Neural cell (in vitro differentiated cells): ENCODE measurements around the gene CFAP61. TPM values are rescaled to one million over a fixed set of nuclear protein-coding genes. Genes with fewer than 3 reads are reported as not detected.

Source experiments
- H2AFZ ChIP-seq: fragments of 200-600, 300-800 bp; sonication (generic), shearing (Covaris generic); 2 replicates; pipeline ENCODE4 v1.6.0; 2014; ENCODE audit warnings: low read depth, mild to moderate bottlenecking, antibody characterized with exemption, low read length, moderate library complexity
- H3F3A ChIP-seq: fragments of 200-600 bp; shearing (Covaris generic); 2 replicates; pipeline ENCODE4 v1.6.1; 2016; ENCODE audit warnings: mild to moderate bottlenecking, moderate library complexity, mixed read lengths, antibody characterized with exemption, low read length; ENCODE audit not compliant: insufficient read depth, poor library complexity, severe bottlenecking
- H3K27ac ChIP-seq: fragments of 200-600, 300-800 bp; sonication (generic), shearing (Covaris generic); 2 replicates; pipeline ENCODE4 v1.5.1; 2014; ENCODE audit warnings: mild to moderate bottlenecking, low read length, moderate library complexity
- H3K27me3 ChIP-seq: fragments of 300-800, 200-600 bp; sonication (generic), shearing (Covaris generic); 2 replicates; pipeline ENCODE4 v1.6.0; 2014; ENCODE audit warnings: mild to moderate bottlenecking, low read depth, low read length, moderate library complexity; ENCODE audit not compliant: insufficient read depth
- H3K36me3 ChIP-seq: fragments of 300-800, 200-600 bp; sonication (generic), shearing (Covaris generic); 2 replicates; pipeline ENCODE4 v1.5.1; 2014; ENCODE audit warnings: mild to moderate bottlenecking, antibody characterized with exemption, low read length, moderate library complexity; ENCODE audit not compliant: insufficient read depth
- H3K4me2 ChIP-seq: fragments of 300-800, 200-600 bp; sonication (generic), shearing (Covaris generic); 2 replicates; pipeline ENCODE4 v1.6.0; 2014; ENCODE audit warnings: mild to moderate bottlenecking, low read length
- H3K4me3 ChIP-seq: fragments of 300-800, 200-600 bp; sonication (generic), shearing (Covaris generic); 2 replicates; pipeline ENCODE4 v1.5.1; 2014; ENCODE audit warnings: mild to moderate bottlenecking, low read length, moderate library complexity
- H3K79me2 ChIP-seq: fragments of 200-600 bp; shearing (Covaris generic); replicated peaks from 2 replicates; pipeline ENCODE4 v1.6.0; 2014; ENCODE audit warnings: mild to moderate bottlenecking, low read length, moderate library complexity; ENCODE audit not compliant: insufficient read depth
- H3K9ac ChIP-seq: fragments of 300-800, 200-600 bp; sonication (generic), shearing (Covaris generic); 2 replicates; pipeline ENCODE4 v1.6.1; 2016; ENCODE audit warnings: mild to moderate bottlenecking, low read length, mixed read lengths
- H3K9me2 ChIP-seq: fragments of 200-600 bp; shearing (Covaris generic); 2 replicates; pipeline ENCODE4 v1.6.1; 2016; ENCODE audit warnings: mild to moderate bottlenecking, low read length, mixed read lengths; ENCODE audit not compliant: insufficient read depth
- H3K9me3 ChIP-seq: fragments of 200-600, 300-800 bp; sonication (generic), shearing (Covaris generic); 2 replicates; pipeline ENCODE4 v1.6.1; 2016; ENCODE audit warnings: mild to moderate bottlenecking, mixed run types, low read length, moderate library complexity, mixed read lengths
- H4K20me1 ChIP-seq: fragments of 200-600 bp; shearing (Covaris generic); 2 replicates; pipeline ENCODE4 v1.6.1; 2016; ENCODE audit warnings: mild to moderate bottlenecking, mixed run types; ENCODE audit not compliant: insufficient read depth
- EP300 ChIP-seq: fragments of 450-650 bp; conservative IDR thresholded peaks from 2 replicates; pipeline ENCODE4 v1.6.1; 2014; ENCODE audit warnings: antibody characterized with exemption, mild to moderate bottlenecking, moderate library complexity; ENCODE audit not compliant: poor library complexity, severe bottlenecking
- EZH2 ChIP-seq: fragments of 200-600, 300-800 bp; shearing (Covaris generic), sonication (generic); IDR thresholded peaks from 2 replicates; pipeline ENCODE4 v1.6.1; 2014; ENCODE audit warnings: antibody characterized with exemption, low read length, borderline replicate concordance, mild to moderate bottlenecking; ENCODE audit not compliant: insufficient read depth, poor library complexity, severe bottlenecking
- MXI1 ChIP-seq: fragments of 450-650 bp; conservative IDR thresholded peaks from 2 replicates; pipeline ENCODE4 v1.6.1; 2014; ENCODE audit warnings: antibody characterized with exemption, mild to moderate bottlenecking; ENCODE audit not compliant: poor library complexity, severe bottlenecking
- POLR2AphosphoS5 ChIP-seq: IDR thresholded peaks from 2 replicates; pipeline ENCODE4 v1.6.1; 2012
- RAD21 ChIP-seq: fragments of 450-650 bp; conservative IDR thresholded peaks from 2 replicates; pipeline ENCODE4 v1.6.1; 2014; ENCODE audit warnings: antibody characterized with exemption, mild to moderate bottlenecking, moderate library complexity
- SMC3 ChIP-seq: fragments of 450-650 bp; conservative IDR thresholded peaks from 2 replicates; pipeline ENCODE4 v1.6.1; 2014; ENCODE audit warnings: antibody characterized with exemption, mild to moderate bottlenecking, moderate library complexity; ENCODE audit not compliant: poor library complexity
- TAF1 ChIP-seq: IDR thresholded peaks from 2 replicates; pipeline ENCODE4 v1.6.1; 2012; ENCODE audit warnings: low read depth
- polyA plus RNA-seq: library from polyadenylated mRNA; depleted of rRNA; stranded (reverse); fragments of >200 nt; gene quantifications from 2 replicates; pipeline ENCODE4 v1.2.3, GENCODE V29; 2014
- TF ChIP-seq, protein P1 (sequence below): fragments of 450-650 bp; IDR thresholded peaks from 2 replicates; pipeline ENCODE4 v1.5.1; 2014; ENCODE audit warnings: antibody characterized with exemption, mild to moderate bottlenecking, moderate library complexity; ENCODE audit not compliant: poor library complexity, severe bottlenecking
- TF ChIP-seq, protein P2 (sequence below): IDR thresholded peaks from 2 replicates; pipeline ENCODE4 v1.6.1; 2012; ENCODE audit warnings: borderline replicate concordance

The CFAP61 gene
- polyA plus RNA-seq, 1 donor from 2014 or later = 0.42 TPM

- peak overlapping the region; percentile 27 for H3K9ac ChIP-seq
Observed at GRCh38 chr20:20317195-20317594, 264.9 kb downstream of the CFAP61 start.

GRCh38 chr20:20317621-20318364 lies 265.5 kb downstream of the CFAP61 start:
- H3K4me3 ChIP-seq = no peak overlapping the region

More at GRCh38 chr20:20317195-20317594, 264.9 kb downstream of the CFAP61 start:
- Histone ChIP-seq H3K9me2 (no peaks in the 10 kb centered on the region), H4K20me1 (no peaks in the 10 kb centered on the region), H3K79me2 (no peaks in the 10 kb centered on the region), H2AFZ (no peak overlapping the region), H3F3A (no peaks in the 10 kb centered on the region), H3K36me3 (no peaks in the 10 kb centered on the region), H3K27ac (peak overlapping the region; percentile 41), H3K9me3 (peaks cover 5% of the 10 kb centered on the region), H3K27me3 (no peaks in the 10 kb centered on the region), H3K4me2 (no peak overlapping the region), H3K4me3 (no peak overlapping the region)
- TF ChIP-seq, protein P1, sequence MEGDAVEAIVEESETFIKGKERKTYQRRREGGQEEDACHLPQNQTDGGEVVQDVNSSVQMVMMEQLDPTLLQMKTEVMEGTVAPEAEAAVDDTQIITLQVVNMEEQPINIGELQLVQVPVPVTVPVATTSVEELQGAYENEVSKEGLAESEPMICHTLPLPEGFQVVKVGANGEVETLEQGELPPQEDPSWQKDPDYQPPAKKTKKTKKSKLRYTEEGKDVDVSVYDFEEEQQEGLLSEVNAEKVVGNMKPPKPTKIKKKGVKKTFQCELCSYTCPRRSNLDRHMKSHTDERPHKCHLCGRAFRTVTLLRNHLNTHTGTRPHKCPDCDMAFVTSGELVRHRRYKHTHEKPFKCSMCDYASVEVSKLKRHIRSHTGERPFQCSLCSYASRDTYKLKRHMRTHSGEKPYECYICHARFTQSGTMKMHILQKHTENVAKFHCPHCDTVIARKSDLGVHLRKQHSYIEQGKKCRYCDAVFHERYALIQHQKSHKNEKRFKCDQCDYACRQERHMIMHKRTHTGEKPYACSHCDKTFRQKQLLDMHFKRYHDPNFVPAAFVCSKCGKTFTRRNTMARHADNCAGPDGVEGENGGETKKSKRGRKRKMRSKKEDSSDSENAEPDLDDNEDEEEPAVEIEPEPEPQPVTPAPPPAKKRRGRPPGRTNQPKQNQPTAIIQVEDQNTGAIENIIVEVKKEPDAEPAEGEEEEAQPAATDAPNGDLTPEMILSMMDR = no peak

DNA sequence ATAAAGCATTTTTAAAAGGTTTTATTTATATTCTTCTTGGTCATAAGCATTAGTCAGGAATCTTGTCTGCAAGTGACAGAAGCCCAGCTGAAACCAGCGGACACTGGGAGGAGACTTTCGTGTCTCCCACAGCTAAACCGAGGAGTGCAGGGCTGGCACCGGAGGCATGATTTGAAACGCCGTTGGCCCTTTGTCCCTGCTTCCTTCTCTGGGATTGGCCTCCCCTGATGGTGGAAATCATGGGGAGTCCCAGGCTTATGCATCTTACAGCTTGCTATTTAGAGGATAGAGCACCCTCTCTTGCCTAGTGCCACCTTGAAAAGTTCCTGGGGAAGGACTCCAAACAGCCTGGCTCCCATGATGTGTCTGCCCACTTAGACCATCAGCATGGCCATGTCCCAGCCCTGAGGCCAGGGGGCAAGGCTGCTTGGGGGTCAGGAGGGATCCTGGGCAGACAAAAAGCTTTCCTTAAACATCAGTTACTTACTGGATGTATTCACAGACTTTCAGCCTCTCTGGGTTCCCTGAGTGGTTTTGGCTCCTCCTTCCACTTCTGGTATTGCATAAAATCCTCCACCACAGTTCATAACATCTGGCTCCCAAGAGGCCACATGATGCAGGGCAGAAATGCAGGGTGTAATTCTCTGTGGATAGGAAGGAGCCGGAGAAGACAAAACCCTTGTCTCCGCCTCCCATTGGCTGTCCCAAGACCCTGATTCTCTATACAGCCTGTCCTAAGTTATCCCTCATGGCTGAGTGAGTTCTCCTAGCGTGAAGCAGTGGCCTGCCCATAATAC lies 266.2 kb downstream of the CFAP61 start:
- Histone ChIP-seq H3K4me2 (no peak overlapping the region), H3K9me2 (no peaks in the 10 kb centered on the region), H3K27ac (no peak overlapping the region), H3K9me3 (peaks cover under 1% of the 10 kb centered on the region), H3K27me3 (no peaks in the 10 kb centered on the region), H3K36me3 (no peaks in the 10 kb centered on the region), H2AFZ (no peak overlapping the region), H4K20me1 (no peaks in the 10 kb centered on the region), H3K9ac (no peak overlapping the region), H3K4me3 (no peak overlapping the region), H3K79me2 (no peaks in the 10 kb centered on the region), H3F3A (no peaks in the 10 kb centered on the region)
- TF ChIP-seq TAF1 (no peak), SMC3 (no peak), EP300 (no peak), MXI1 (no peak), RAD21 (no peak), POLR2AphosphoS5 (no peak), EZH2 (no peak)
- TF ChIP-seq, protein P1 = no peak

More at GRCh38 chr20:20317621-20318364, 265.5 kb downstream of the CFAP61 start:
- TF ChIP-seq, protein P2, sequence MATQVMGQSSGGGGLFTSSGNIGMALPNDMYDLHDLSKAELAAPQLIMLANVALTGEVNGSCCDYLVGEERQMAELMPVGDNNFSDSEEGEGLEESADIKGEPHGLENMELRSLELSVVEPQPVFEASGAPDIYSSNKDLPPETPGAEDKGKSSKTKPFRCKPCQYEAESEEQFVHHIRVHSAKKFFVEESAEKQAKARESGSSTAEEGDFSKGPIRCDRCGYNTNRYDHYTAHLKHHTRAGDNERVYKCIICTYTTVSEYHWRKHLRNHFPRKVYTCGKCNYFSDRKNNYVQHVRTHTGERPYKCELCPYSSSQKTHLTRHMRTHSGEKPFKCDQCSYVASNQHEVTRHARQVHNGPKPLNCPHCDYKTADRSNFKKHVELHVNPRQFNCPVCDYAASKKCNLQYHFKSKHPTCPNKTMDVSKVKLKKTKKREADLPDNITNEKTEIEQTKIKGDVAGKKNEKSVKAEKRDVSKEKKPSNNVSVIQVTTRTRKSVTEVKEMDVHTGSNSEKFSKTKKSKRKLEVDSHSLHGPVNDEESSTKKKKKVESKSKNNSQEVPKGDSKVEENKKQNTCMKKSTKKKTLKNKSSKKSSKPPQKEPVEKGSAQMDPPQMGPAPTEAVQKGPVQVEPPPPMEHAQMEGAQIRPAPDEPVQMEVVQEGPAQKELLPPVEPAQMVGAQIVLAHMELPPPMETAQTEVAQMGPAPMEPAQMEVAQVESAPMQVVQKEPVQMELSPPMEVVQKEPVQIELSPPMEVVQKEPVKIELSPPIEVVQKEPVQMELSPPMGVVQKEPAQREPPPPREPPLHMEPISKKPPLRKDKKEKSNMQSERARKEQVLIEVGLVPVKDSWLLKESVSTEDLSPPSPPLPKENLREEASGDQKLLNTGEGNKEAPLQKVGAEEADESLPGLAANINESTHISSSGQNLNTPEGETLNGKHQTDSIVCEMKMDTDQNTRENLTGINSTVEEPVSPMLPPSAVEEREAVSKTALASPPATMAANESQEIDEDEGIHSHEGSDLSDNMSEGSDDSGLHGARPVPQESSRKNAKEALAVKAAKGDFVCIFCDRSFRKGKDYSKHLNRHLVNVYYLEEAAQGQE = peak; percentile 94
- no peak for TF ChIP-seq RAD21
- Histone ChIP-seq H3F3A (no peaks in the 10 kb centered on the region), H4K20me1 (no peaks in the 10 kb centered on the region), H3K9ac (peak overlapping the region; percentile 27), H3K79me2 (no peaks in the 10 kb centered on the region), H3K4me2 (no peak overlapping the region), H3K36me3 (no peaks in the 10 kb centered on the region), H3K9me3 (peaks cover 5% of the 10 kb centered on the region), H3K27ac (peak overlapping the region; percentile 41), H3K27me3 (no peaks in the 10 kb centered on the region), H2AFZ (no peak overlapping the region), H3K9me2 (no peaks in the 10 kb centered on the region)
